GM19324 (cell line): ENCODE data around the gene CHD5.

Experiments used
- ATAC-seq: cut with Tn5 transposase; IDR thresholded peaks from one replicate; pipeline ENCODE4 v1.9.1; 2021; ENCODE audit warnings: mild to moderate bottlenecking, moderate library complexity; ENCODE audit not compliant: unreplicated experiment, low FRiP score

The CHD5 gene

GRCh38 chr1:6205849-6206519 is 25.9 kb upstream of the CHD5 start, which contains the start of gene RNF207:
Gene RNF207 (plus strand): TSS chr1:6206119. CDS start chr1:6206536, 417 bp downstream.
- peak; percentile 57 for ATAC-seq

- ATAC-seq = no peak
Observed at GRCh38 chr1:6202256-6202655, 22.1 kb upstream of the CHD5 start.

GRCh38 chr1:6200188-6200809 is 20.2 kb upstream of the CHD5 start:
- ATAC-seq = no peak

GRCh38 chr1:6199298-6200187 is 19.4 kb upstream of the CHD5 start, which contains the start of gene RPL22:
Gene RPL22 (minus strand): TSS chr1:6199595. CDS start chr1:6199573, 22 bp downstream.
- peak; percentile 97 for ATAC-seq

GRCh38 chr1:6198646-6199297 is 18.7 kb upstream of the CHD5 start:
- ATAC-seq = peak; percentile 29

GRCh38 chr1:6197746-6198427 is 17.8 kb upstream of the CHD5 start:
- no peak for ATAC-seq

GRCh38 chr1:6191968-6192367 is 11.8 kb upstream of the CHD5 start:
- no peak for ATAC-seq

- ATAC-seq = no peak
Observed at GRCh38 chr1:6188466-6188865, 8.3 kb upstream of the CHD5 start.

GRCh38 chr1:6185635-6186382 is 5.7 kb upstream of the CHD5 start:
- no peak for ATAC-seq

GRCh38 chr1:6185151-6185550 is 5.0 kb upstream of the CHD5 start:
- ATAC-seq = no peak

- ATAC-seq = no peak
Observed at GRCh38 chr1:6184083-6184783, 4.1 kb upstream of the CHD5 start.

GRCh38 chr1:6183520-6183989 is 3.4 kb upstream of the CHD5 start:
- ATAC-seq = no peak

- ATAC-seq = no peak
Observed at GRCh38 chr1:6181347-6181770, 1.2 kb upstream of the CHD5 start.

- no peak for ATAC-seq
Observed at GRCh38 chr1:6180707-6181311, 688 bp upstream of the CHD5 start.

GRCh38 chr1:6179564-6180175 is 451 bp downstream of the CHD5 start:
- no peak for ATAC-seq

- ATAC-seq = no peak
Observed at GRCh38 chr1:6178751-6179563, 1.2 kb downstream of the CHD5 start.
